ENCODE measurements around the gene PRF1. TPM values are rescaled to one million over a fixed set of nuclear protein-coding genes. Genes with fewer than 3 reads are reported as not detected.

Gene PRF1
- total RNA-seq, 4 donors from 2014 or later, result 0.26 to 7.3 (median 6.5) TPM

Other genes starting within 250 kb of the PRF1 start
- gene LRRC20, start 220.1 kb downstream of the PRF1 start, total RNA-seq, result 1 to 10 TPM; 2.8 to 5.3 (median 4.7) TPM
- gene EIF4EBP2, start 198.6 kb downstream of the PRF1 start, total RNA-seq, result 10 to 100 TPM; 34.5 to 57.2 (median 43.2) TPM
- not detected for gene NODAL, start 161.1 kb downstream of the PRF1 start, total RNA-seq
- 10 to 100 TPM in 1 of 4 donors, 1 to 10 TPM in 3; 2.6 to 11.3 (median 4.5) TPM for gene PALD1, start 124.0 kb downstream of the PRF1 start, total RNA-seq
- under 1 TPM in 3 of 4 donors, not detected in 1; 0.23 to 0.75 (median 0.38) TPM for gene ADAMTS14, start 69.8 kb upstream of the PRF1 start, total RNA-seq
- not detected for gene TBATA, start 182.6 kb upstream of the PRF1 start, total RNA-seq
- 10 to 100 TPM; 34.2 to 47.1 (median 43.1) TPM for gene SGPL1, start 213.2 kb upstream of the PRF1 start, total RNA-seq

Measured in esophagus squamous epithelium (tissue), 4 donors.